Liver (tissue), 9 donors: ENCODE results near the gene GZMM. TPM values are rescaled to one million over a fixed set of nuclear protein-coding genes. Genes with fewer than 3 reads are reported as not detected.

Source experiments
- DNase-seq: peaks from one replicate; pipeline ENCODE4 v3.0.0-alpha.2; 2017; ENCODE audit warnings: low spot score
- H3K27ac ChIP-seq, 2 donors: one replicate each; pipeline ENCODE4 v1.7.0; 2013; ENCODE audit warnings: inconsistent platforms in 2 of 2, low read length in 2 of 2, control low read depth in 1 of 2, low read depth in 1 of 2, mild to moderate bottlenecking in 1 of 2
- H3K27me3 ChIP-seq, 4 donors: one replicate each; pipeline versions ENCODE4 v1.6.1 to v1.7.0; 2013; ENCODE audit warnings: low read length in 3 of 4, inconsistent platforms in 1 of 4, mild to moderate bottlenecking in 1 of 4, moderate library complexity in 1 of 4; ENCODE audit not compliant: control insufficient read depth in 4 of 4, insufficient read depth in 4 of 4
- H3K36me3 ChIP-seq, 4 donors: one replicate each; pipeline versions ENCODE4 v1.6.1 to v1.7.0; 2013; ENCODE audit warnings: low read length in 3 of 4, mild to moderate bottlenecking in 3 of 4, low read depth in 1 of 4, moderate library complexity in 1 of 4; ENCODE audit not compliant: control insufficient read depth in 4 of 4, insufficient read depth in 3 of 4
- H3K4me1 ChIP-seq, 4 donors: one replicate each; pipeline versions ENCODE4 v1.6.1 to v1.7.0; 2013; ENCODE audit warnings: low read length in 3 of 4, mild to moderate bottlenecking in 3 of 4, moderate library complexity in 1 of 4; ENCODE audit not compliant: control insufficient read depth in 4 of 4, insufficient read depth in 4 of 4
- H3K4me3 ChIP-seq, 3 donors: one replicate each; pipeline versions ENCODE4 v1.6.1 to v1.7.0; 2013; ENCODE audit warnings: low read length in 3 of 3, control low read depth in 1 of 3, low read depth in 1 of 3, mild to moderate bottlenecking in 1 of 3
- H3K9ac ChIP-seq, 2 donors: one replicate each; pipeline ENCODE4 v1.7.0; 2013; ENCODE audit warnings: low read length in 2 of 2, mild to moderate bottlenecking in 2 of 2, moderate library complexity in 2 of 2, control low read depth in 1 of 2, low read depth in 1 of 2
- H3K9me3 ChIP-seq, 4 donors: one replicate each; pipeline versions ENCODE4 v1.6.1 to v1.7.0; 2013; ENCODE audit warnings: low read length in 3 of 4; ENCODE audit not compliant: control insufficient read depth in 4 of 4
- CTCF ChIP-seq: fragments of 150-350 bp; IDR thresholded peaks from 2 replicates; pipeline ENCODE4 v1.5.1; 2017; ENCODE audit warnings: improper control_type of control experiment, low read depth, low read length; ENCODE audit not compliant: missing input control
- EGR1 ChIP-seq, 2 donors: IDR thresholded peaks; 2 replicates each; pipeline ENCODE4 v1.6.1; 2016 to 2018; ENCODE audit warnings: antibody characterized with exemption in 2 of 2, low read depth in 2 of 2
- FOXA1 ChIP-seq: IDR thresholded peaks from 2 replicates; pipeline ENCODE4 v1.6.1; 2016; ENCODE audit warnings: antibody characterized with exemption
- FOXA2 ChIP-seq: IDR thresholded peaks from 2 replicates; pipeline ENCODE4 v1.6.1; 2016; ENCODE audit warnings: antibody characterized with exemption
- GABPA ChIP-seq, 2 donors: IDR thresholded peaks in 1 of 2; conservative IDR thresholded peaks in 1 of 2; 2 replicates each; pipeline ENCODE4 v1.6.1; 2016; ENCODE audit warnings: antibody characterized with exemption in 2 of 2, mild to moderate bottlenecking in 1 of 2, moderate library complexity in 1 of 2
- HNF4A ChIP-seq, 2 donors: conservative IDR thresholded peaks; 2 replicates each; pipeline ENCODE4 v1.6.1; 2016; ENCODE audit warnings: antibody characterized with exemption in 2 of 2, mild to moderate bottlenecking in 2 of 2
- HNF4G ChIP-seq: IDR thresholded peaks from 2 replicates; pipeline ENCODE4 v1.6.1; 2016; ENCODE audit warnings: antibody characterized with exemption
- JUND ChIP-seq, 2 donors: IDR thresholded peaks; 2 replicates each; pipeline ENCODE4 v1.6.1; 2016; ENCODE audit warnings: antibody characterized with exemption in 2 of 2
- MAX ChIP-seq: IDR thresholded peaks from 2 replicates; pipeline ENCODE4 v1.6.1; 2016; ENCODE audit warnings: antibody characterized with exemption
- NR2F2 ChIP-seq: IDR thresholded peaks from 2 replicates; pipeline ENCODE4 v1.6.1; 2016; ENCODE audit warnings: antibody characterized with exemption
- RAD21 ChIP-seq, 2 donors: IDR thresholded peaks; 2 replicates each; pipeline ENCODE4 v1.6.1; 2016; ENCODE audit warnings: antibody characterized with exemption in 2 of 2, mild to moderate bottlenecking in 2 of 2
- REST ChIP-seq: IDR thresholded peaks from 2 replicates; pipeline ENCODE4 v1.6.1; 2016; ENCODE audit warnings: antibody characterized with exemption, mild to moderate bottlenecking
- SP1 ChIP-seq: IDR thresholded peaks from 2 replicates; pipeline ENCODE4 v1.6.1; 2018; ENCODE audit warnings: antibody characterized with exemption, mild to moderate bottlenecking
- TAF1 ChIP-seq: conservative IDR thresholded peaks from 2 replicates; pipeline ENCODE4 v1.6.1; 2016; ENCODE audit warnings: antibody characterized with exemption, mild to moderate bottlenecking
- YY1 ChIP-seq: IDR thresholded peaks from 2 replicates; pipeline ENCODE4 v1.6.1; 2016; ENCODE audit warnings: antibody characterized with exemption, mild to moderate bottlenecking
- ZBTB33 ChIP-seq: IDR thresholded peaks from 2 replicates; pipeline ENCODE4 v1.6.1; 2016; ENCODE audit warnings: antibody characterized with exemption
- WGBS: extraction: QIAGEN DNeasy Blood & Tissue Kit; methylation state at CpG from one replicate; pipeline ENCODE4 v1.1.7; 2013; 5-methylcytosine and 5-hydroxymethylcytosine counted together
- polyA plus RNA-seq, 2 donors: library from polyadenylated mRNA; stranded (reverse) in 1 of 2; unstranded in 1 of 2; fragments of 200-250 nt in 1 of 2; fragments of >200 nt in 1 of 2; fragmentation: Nextera tagmentation in 1 of 2; extraction: Ambion mirVana in 1 of 2; gene quantifications; one replicate each; pipeline versions ENCODE4 v1.2.1 to v1.2.3, GENCODE V29; 2013 to 2015
- total RNA-seq, 2 donors: library from RNA; depleted of rRNA; stranded (reverse); fragments of >200 nt; gene quantifications; one replicate each; pipeline ENCODE4 v1.2.3, GENCODE V29; 2014
- donor health status: healthy.
- donor health status: healthy.
- donor health status: healthy.
- donor health status: healthy.
- donor health status: healthy.

Gene GZMM
- total and polyA plus RNA-seq, 4 donors: 0.28 to 1.3 (median 1.1) TPM

GRCh38 chr19:572140-572742 is 28.4 kb downstream of the GZMM start, which contains the start of gene BSG:
BSG (plus strand) TSS chr19:572596; CDS start chr19:572635, 39 bp downstream.
- Histone ChIP-seq H3K36me3 (no peaks in the 10 kb centered on the region), H3K4me3 (peak within 1 kb of the TSS; percentile 63 to 95 (median 71)), H3K9me3 (no peaks in the 10 kb centered on the region), H3K4me1 (peaks cover 23 to 40% (median 34%) of the 10 kb centered on the region in 4 donors), H3K27me3 (no peaks in the 10 kb centered on the region), H3K27ac (peak within 1 kb of the TSS; percentile 84 to 94), H3K9ac (peak within 1 kb of the TSS; percentile 82 to 83)
- WGBS: under 1% methylated on average over 79 of the region's 79 CpGs
- TF ChIP-seq REST: peak; percentile 43
- TF ChIP-seq RAD21 (IDR thresholded peaks at IDR 0.05): peak in 1 of 2 donors; percentile 5
- no peak for TF ChIP-seq EGR1 (IDR thresholded peaks at IDR 0.05; ENCODE audit: low read depth in 2 of 2)
- peak; percentile 39 for TF ChIP-seq ZBTB33
- TF ChIP-seq YY1: peak; percentile 62
- peak; percentile 39 for TF ChIP-seq MAX
- DNase-seq: peak; percentile 98

- Histone ChIP-seq H3K36me3 (peaks cover 0 to 1% (median 0%) of the 10 kb centered on the region in 4 donors), H3K27me3 (no peaks in the 10 kb centered on the region), H3K4me1 (peaks cover 23 to 40% (median 34%) of the 10 kb centered on the region in 4 donors), H3K9me3 (no peaks in the 10 kb centered on the region), H3K9ac (peak overlapping the region; percentile 82 to 83), H3K27ac (peak overlapping the region; percentile 84 to 94), H3K4me3 (peak overlapping the region; percentile 59 to 95 (median 65))
- under 1% methylated on average over 55 of the region's 55 CpGs for WGBS
- DNase-seq: peak; percentile 71
- TF ChIP-seq YY1: no peak
- TF ChIP-seq TAF1: no peak
- no peak for TF ChIP-seq FOXA2
- no peak for TF ChIP-seq CTCF
- no peak for TF ChIP-seq JUND (IDR thresholded peaks at IDR 0.05)
- TF ChIP-seq EGR1 (IDR thresholded peaks at IDR 0.05; ENCODE audit: low read depth in 2 of 2): no peak
- no peak for TF ChIP-seq ZBTB33
- TF ChIP-seq HNF4G: no peak
- no peak for TF ChIP-seq FOXA1
- no peak for TF ChIP-seq HNF4A (conservative IDR thresholded peaks at IDR 0.05)
- TF ChIP-seq REST: no peak
- no peak for TF ChIP-seq SP1
- TF ChIP-seq RAD21 (IDR thresholded peaks at IDR 0.05): no peak
- TF ChIP-seq GABPA (IDR thresholded peaks at IDR 0.05 in 1 of 2, conservative IDR thresholded peaks at IDR 0.05 in 1 of 2): no peak
- no peak for TF ChIP-seq NR2F2
These were observed 29.1 kb downstream of the GZMM start for GRCh38 chr19:572743-573518.
